GM12864 (cell line): ENCODE results near the gene SLC25A38.
"Not testable (repeated sequence)": the region's sequence is repeated elsewhere in the genome, so short reads cannot be mapped to it uniquely, and the experiment has no call there.

Source experiments
- DNase-seq: peaks from one replicate; pipeline ENCODE4 v3.0.0-alpha.2; 2011; ENCODE audit warnings: low read depth
- H3K4me3 ChIP-seq: 2 replicates; pipeline ENCODE4 v1.5.1; 2011; ENCODE audit warnings: mild to moderate bottlenecking, low read depth, low read length, control low read depth
- CTCF ChIP-seq: IDR thresholded peaks from 2 replicates; pipeline ENCODE4 v1.5.1; 2011; ENCODE audit warnings: low read depth, mild to moderate bottlenecking, moderate library complexity, low read length, control low read depth, inconsistent platforms; ENCODE audit errors: missing control alignments

Gene SLC25A38

DNA sequence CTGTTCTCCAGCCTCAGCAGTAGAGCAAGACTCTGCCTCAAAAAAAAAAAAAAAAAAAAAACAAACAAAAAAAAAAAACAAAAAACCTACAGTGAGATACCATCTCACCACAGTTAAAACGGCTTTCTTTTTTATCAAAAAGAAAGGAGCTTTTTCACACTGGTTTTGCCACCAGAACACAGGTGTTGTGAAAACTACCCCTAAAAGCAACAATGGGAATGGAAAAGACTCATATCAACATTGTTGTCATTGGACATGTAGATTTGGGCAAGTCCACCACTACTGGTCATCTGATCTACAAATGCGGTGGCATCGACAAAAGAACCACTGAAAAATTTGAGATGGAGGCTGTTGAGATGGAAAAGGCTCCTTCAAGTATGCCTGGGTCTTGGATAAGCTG, 24.8 kb upstream of the SLC25A38 start:
- no peak for DNase-seq
- no peak overlapping the region for H3K4me3 ChIP-seq
- no peak for TF ChIP-seq CTCF

GRCh38 chr3:39361252-39361927, 21.8 kb upstream of the SLC25A38 start:
- no peak for TF ChIP-seq CTCF
- H3K4me3 ChIP-seq = no peak overlapping the region
- no peak for DNase-seq

DNA sequence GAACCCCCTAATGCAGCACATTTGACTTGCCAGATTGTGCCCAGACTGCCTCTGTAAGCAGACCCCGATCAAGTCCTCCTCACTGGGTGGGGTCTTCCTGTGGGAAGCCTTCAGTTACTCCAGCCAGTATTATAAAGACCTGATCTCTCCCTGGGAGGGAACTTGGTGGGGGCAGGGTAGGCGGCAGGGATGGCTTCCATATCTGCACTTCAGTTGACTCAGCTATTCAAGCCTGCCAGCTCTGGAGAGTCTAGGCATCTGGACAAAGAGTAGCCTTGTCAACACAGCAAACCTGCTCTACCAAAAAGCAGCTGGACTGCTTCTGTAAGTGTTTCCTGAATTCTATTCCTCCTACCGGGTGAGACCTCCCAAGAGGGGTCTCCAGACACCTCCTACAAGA, 21.0 kb upstream of the SLC25A38 start:
- no peak for TF ChIP-seq CTCF
- DNase-seq = no peak
- H3K4me3 ChIP-seq = no peak overlapping the region

- DNase-seq = no peak
- TF ChIP-seq CTCF = no peak
These were observed 20.4 kb upstream of the SLC25A38 start for GRCh38 chr3:39362812-39363211.

DNA sequence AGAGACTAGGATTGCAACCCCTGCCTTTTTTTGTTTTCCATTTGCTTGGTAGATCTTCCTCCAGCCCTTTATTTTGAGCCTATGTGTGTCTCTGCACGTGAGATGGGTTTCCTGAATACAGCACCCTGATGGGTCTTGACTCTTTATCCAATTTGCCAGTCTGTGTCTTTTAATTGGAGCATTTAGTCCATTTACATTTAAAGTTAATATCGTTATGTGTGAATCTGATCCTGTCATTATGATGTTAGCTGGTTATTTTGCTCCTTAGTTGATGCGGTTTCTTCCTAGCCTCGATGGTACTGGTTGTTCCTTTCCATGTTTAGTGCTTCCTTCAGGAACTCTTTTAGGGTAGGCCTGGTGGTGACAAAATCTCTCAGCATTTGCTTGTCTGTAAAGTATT, 12.7 kb upstream of the SLC25A38 start:
- H3K4me3 ChIP-seq = not testable (repeated sequence)

More at GRCh38 chr3:39362812-39363211, 20.4 kb upstream of the SLC25A38 start:
- no peak overlapping the region for H3K4me3 ChIP-seq

GRCh38 chr3:39372833-39373232, 10.3 kb upstream of the SLC25A38 start:
- no peak for TF ChIP-seq CTCF
- no peak overlapping the region for H3K4me3 ChIP-seq
- DNase-seq = no peak

More for the DNA sequence above, 12.7 kb upstream of the SLC25A38 start:
- DNase-seq = not testable (repeated sequence)

DNA sequence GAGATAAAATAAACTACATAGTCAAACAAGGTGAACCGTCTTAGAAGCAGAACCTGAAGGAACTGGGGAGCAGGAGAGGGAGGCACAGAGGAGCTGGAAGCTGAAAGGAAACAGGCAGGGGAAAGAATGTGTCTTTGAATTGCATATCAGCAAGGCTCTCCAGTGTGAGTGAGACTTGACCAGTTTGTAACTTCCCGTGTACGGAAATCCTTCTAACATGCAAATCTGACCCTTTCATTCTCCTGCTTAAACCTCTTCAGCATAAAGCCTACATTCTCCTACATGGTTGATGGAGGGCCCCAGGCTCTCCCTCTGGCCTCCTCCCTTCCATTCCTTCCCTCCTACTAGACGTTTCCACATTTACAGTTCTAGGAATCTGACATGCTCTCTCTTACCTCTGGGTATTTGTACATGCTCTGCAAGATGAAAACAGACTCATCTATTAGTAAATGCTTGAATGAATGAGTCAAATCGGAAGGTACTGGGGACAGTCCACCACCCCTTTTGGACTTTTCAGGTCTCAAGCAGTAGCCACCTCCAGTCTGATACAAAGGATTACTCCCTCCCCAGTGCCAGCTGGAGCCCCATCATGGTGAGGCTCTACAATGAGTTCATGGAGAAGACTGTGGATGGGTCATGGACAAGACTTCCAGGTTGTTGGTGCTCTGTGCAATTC, 6.1 kb upstream of the SLC25A38 start:
- no peak for DNase-seq
- no peak overlapping the region for H3K4me3 ChIP-seq
- no peak for TF ChIP-seq CTCF
